Measurements from ENCODE around the gene ITSN1.

ITSN1 gene

GRCh38 chr21:33685613-33686197, 43.4 kb downstream of the ITSN1 start:
- H3K36me3 ChIP-seq (replicated peaks) = no peaks in the 10 kb centered on the region
- no peak overlapping the region for H3K4me3 ChIP-seq (ENCODE audit: low read depth, low read length)
- no peaks in the 10 kb centered on the region for H3K27me3 ChIP-seq (replicated peaks)
- in situ Hi-C loops (cut with HindIII; ENCODE audit: low pct_ligation_motif_present, low sequenced_read_pairs) = no loop called here
- TF ChIP-seq CTCF (IDR thresholded peaks at IDR 0.05; ENCODE audit: low read depth, low read length, missing control alignments) = no peak
- peak overlapping the region; percentile 87 for H3K27ac ChIP-seq
- peak; percentile 41 for DNase-seq

GRCh38 chr21:33686386-33686785, 44.1 kb downstream of the ITSN1 start:
- peak overlapping the region; percentile 87 for H3K27ac ChIP-seq
- DNase-seq = no peak
- no peak overlapping the region for H3K4me3 ChIP-seq (ENCODE audit: low read depth, low read length)
- no peaks in the 10 kb centered on the region for H3K27me3 ChIP-seq (replicated peaks)
- H3K36me3 ChIP-seq (replicated peaks) = no peaks in the 10 kb centered on the region
- TF ChIP-seq CTCF (IDR thresholded peaks at IDR 0.05; ENCODE audit: low read depth, low read length, missing control alignments) = no peak
- in situ Hi-C loops (cut with HindIII; ENCODE audit: low pct_ligation_motif_present, low sequenced_read_pairs) = no loop called here

- Histone ChIP-seq H3K27ac (peak overlapping the region; percentile 2), H3K36me3 (replicated peaks) (no peaks in the 10 kb centered on the region), H3K27me3 (replicated peaks) (no peaks in the 10 kb centered on the region), H3K4me3 (ENCODE audit: low read depth, low read length) (no peak overlapping the region)
- in situ Hi-C loops (cut with HindIII; ENCODE audit: low pct_ligation_motif_present, low sequenced_read_pairs) = no loop called here
- DNase-seq = no peak
- no peak for TF ChIP-seq CTCF (IDR thresholded peaks at IDR 0.05; ENCODE audit: low read depth, low read length, missing control alignments)
These were observed 45.3 kb downstream of the ITSN1 start for GRCh38 chr21:33687634-33688033.

GRCh38 chr21:33688353-33688752, 46.1 kb downstream of the ITSN1 start:
- Histone ChIP-seq H3K27me3 (replicated peaks) (no peaks in the 10 kb centered on the region), H3K27ac (peak overlapping the region; percentile 14), H3K36me3 (replicated peaks) (no peaks in the 10 kb centered on the region), H3K4me3 (ENCODE audit: low read depth, low read length) (no peak overlapping the region)
- DNase-seq = peak; percentile 25
- in situ Hi-C loops (cut with HindIII; ENCODE audit: low pct_ligation_motif_present, low sequenced_read_pairs) = no loop called here
- no peak for TF ChIP-seq CTCF (IDR thresholded peaks at IDR 0.05; ENCODE audit: low read depth, low read length, missing control alignments)

- in situ Hi-C loops (cut with HindIII; ENCODE audit: low pct_ligation_motif_present, low sequenced_read_pairs) = no loop called here
- Histone ChIP-seq H3K4me3 (ENCODE audit: low read depth, low read length) (no peak overlapping the region), H3K36me3 (replicated peaks) (no peaks in the 10 kb centered on the region), H3K27me3 (replicated peaks) (no peaks in the 10 kb centered on the region), H3K27ac (no peak overlapping the region)
- DNase-seq = no peak
- no peak for TF ChIP-seq CTCF (IDR thresholded peaks at IDR 0.05; ENCODE audit: low read depth, low read length, missing control alignments)
These were observed 48.6 kb downstream of the ITSN1 start for GRCh38 chr21:33690874-33691273.

- no peak overlapping the region for H3K27ac ChIP-seq
- H3K36me3 ChIP-seq (replicated peaks) = no peaks in the 10 kb centered on the region
- no peaks in the 10 kb centered on the region for H3K27me3 ChIP-seq (replicated peaks)
- DNase-seq = no peak
- in situ Hi-C loops (cut with HindIII; ENCODE audit: low pct_ligation_motif_present, low sequenced_read_pairs) = no loop called here
- no peak for TF ChIP-seq CTCF (IDR thresholded peaks at IDR 0.05; ENCODE audit: low read depth, low read length, missing control alignments)
- no peak overlapping the region for H3K4me3 ChIP-seq (ENCODE audit: low read depth, low read length)
These were observed 49.8 kb downstream of the ITSN1 start for GRCh38 chr21:33691945-33692603.
